H1 (cell line): Measurements from ENCODE around the gene FOXF2. TPM values are rescaled to one million over a fixed set of nuclear protein-coding genes. Genes with fewer than 3 reads are reported as not detected.

ENCODE experiments used
- SP4 ChIP-seq: IDR thresholded peaks from 2 replicates; pipeline ENCODE4 v1.6.1; 2012; ENCODE audit warnings: low read length, inconsistent platforms
- TAF7 ChIP-seq: optimal IDR thresholded peaks from 2 replicates; pipeline ENCODE3; 2011; ENCODE audit warnings: low read depth, mild to moderate bottlenecking, inconsistent platforms, low read length, moderate library complexity, borderline replicate concordance
- ZNF274 ChIP-seq: IDR thresholded peaks from 2 replicates; pipeline ENCODE4 v1.7.0; 2012; ENCODE audit warnings: low read length, borderline replicate concordance; ENCODE audit errors: extremely low read depth
- polyA plus RNA-seq, 7 experiments: library from polyadenylated mRNA; depleted of rRNA in 3 of 7; stranded (reverse) in 5 of 7; unstranded in 2 of 7; fragments of >200 nt in 5 of 7; fragments of 200-250 nt in 2 of 7; gene quantifications; 1 replicate in 5 of 7; 2 replicates in 1 of 7; 4 replicates in 1 of 7; pipeline versions ENCODE4 v1.2.1 to v1.2.3, GENCODE V29; 2011 to 2013; ENCODE audit warnings: missing spikeins in 2 of 7, mixed read lengths in 2 of 7
- total RNA-seq: library from RNA; stranded (reverse); fragmentation: NEBNext Ultra II Directional; extraction: Animal tissue kit (Norgen Biotek cat#: 25700); gene quantifications from 2 replicates; pipeline ENCODE4 v1.2.1, GENCODE V29; 2021
- TF ChIP-seq, protein P1 (sequence below): IDR thresholded peaks from 2 replicates; pipeline ENCODE4 v1.6.1; 2011; ENCODE audit warnings: low read length, improper control_type of control experiment

FOXF2 gene
- total and polyA plus RNA-seq, 2 of the 8 experiments (the other 6 are each of a cell fraction or from before 2014, with no cell fraction given), result 0.05 TPM; not detected in 1

DNA sequence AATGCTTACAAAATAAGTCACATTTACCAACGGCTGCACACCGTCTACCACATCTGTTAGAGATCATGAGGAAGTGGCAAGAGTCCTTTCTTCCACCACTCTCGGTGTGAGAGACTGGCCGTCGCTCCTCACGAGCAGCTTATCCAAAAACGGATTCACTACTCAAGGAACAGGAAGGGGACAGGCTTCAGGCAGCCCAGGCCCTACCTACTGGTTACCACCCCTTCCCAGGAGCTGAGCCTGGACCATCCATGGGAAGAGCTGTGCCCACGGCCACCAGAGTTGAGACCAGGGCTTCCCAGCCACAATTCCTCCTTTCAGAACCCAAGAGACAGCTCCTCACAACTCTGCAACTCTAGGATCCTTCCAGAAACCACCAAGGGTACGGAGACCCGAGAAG is 37.0 kb downstream of the FOXF2 start (continued):
- TF ChIP-seq ZNF274 (no peak), SP4 (no peak), TAF7 (no peak)
- TF ChIP-seq, protein P1, sequence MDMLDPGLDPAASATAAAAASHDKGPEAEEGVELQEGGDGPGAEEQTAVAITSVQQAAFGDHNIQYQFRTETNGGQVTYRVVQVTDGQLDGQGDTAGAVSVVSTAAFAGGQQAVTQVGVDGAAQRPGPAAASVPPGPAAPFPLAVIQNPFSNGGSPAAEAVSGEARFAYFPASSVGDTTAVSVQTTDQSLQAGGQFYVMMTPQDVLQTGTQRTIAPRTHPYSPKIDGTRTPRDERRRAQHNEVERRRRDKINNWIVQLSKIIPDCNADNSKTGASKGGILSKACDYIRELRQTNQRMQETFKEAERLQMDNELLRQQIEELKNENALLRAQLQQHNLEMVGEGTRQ, result no peak
